GM21381 (cell line): ENCODE results near the gene ADGRE1.

Experiments used
- ATAC-seq: cut with Tn5 transposase; IDR thresholded peaks from one replicate; pipeline ENCODE4 v1.9.1; 2021; ENCODE audit warnings: mild to moderate bottlenecking, moderate library complexity; ENCODE audit not compliant: unreplicated experiment

Gene ADGRE1

DNA sequence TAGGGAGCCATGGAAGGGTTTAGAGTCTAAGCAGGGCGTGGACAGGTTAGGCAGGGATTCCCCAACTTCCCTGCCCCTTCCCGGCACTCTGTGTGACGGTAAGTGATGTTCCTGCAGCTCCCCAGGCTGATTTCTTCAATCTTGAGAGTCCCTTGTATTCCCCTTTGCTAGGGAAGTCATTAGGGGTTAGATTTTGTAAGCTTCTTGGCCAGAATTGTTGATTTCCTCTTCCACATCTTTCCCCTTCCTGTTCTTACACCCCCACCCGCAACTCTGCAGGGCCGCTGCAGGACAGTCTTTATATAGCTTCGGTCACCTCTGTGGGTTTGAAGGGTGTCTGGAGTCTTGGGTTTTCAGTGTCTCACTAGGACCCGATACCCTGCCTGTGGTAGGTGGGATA, 10.6 kb upstream of the ADGRE1 start:
- ATAC-seq: no peak

DNA sequence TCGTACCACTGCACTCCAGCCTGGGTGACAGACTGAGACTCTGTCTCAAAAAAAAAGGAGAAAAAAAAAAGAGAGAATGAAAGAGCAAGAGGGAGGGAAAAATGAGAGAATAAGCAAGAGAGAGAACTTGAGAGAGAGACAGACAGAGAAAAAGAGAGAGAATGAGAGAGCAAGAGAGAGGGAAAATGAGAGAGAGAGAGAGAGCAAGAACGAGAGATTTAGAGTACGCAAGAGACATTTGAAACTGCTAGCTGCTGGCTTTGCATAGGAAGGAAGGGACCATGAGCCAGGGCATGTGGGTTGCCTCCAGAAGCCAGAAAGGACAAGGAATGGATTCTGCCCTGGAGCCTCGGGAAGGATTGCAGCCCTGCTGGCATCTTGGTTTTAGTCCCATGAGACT, 9.6 kb upstream of the ADGRE1 start:
- no peak for ATAC-seq

- ATAC-seq: no peak
These were observed 992 bp upstream of the ADGRE1 start for GRCh38 chr19:6886277-6886897.

GRCh38 chr19:6888967-6889366, 1.6 kb downstream of the ADGRE1 start:
- ATAC-seq: no peak

- ATAC-seq: no peak
These were observed 3.1 kb downstream of the ADGRE1 start for GRCh38 chr19:6890401-6890913.

DNA sequence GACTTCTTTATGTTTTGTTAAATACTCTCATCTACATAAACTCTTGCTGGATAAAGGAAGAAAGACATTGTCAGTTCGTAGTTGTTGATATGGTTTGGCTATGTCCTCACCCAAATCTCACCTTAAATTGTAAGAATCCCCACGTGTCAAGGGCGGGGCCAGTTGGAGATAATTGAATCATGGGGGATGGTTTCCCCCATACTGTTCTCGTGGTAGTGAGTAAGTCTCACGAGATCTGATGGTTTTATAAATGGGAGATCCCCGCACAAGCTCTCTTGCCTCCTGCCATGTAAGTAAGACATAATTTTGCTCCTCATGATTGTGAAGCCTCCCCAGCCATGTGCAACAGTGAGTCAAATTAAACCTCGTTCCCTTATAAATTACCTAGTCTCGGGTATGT, 3.6 kb downstream of the ADGRE1 start:
- no peak for ATAC-seq

DNA sequence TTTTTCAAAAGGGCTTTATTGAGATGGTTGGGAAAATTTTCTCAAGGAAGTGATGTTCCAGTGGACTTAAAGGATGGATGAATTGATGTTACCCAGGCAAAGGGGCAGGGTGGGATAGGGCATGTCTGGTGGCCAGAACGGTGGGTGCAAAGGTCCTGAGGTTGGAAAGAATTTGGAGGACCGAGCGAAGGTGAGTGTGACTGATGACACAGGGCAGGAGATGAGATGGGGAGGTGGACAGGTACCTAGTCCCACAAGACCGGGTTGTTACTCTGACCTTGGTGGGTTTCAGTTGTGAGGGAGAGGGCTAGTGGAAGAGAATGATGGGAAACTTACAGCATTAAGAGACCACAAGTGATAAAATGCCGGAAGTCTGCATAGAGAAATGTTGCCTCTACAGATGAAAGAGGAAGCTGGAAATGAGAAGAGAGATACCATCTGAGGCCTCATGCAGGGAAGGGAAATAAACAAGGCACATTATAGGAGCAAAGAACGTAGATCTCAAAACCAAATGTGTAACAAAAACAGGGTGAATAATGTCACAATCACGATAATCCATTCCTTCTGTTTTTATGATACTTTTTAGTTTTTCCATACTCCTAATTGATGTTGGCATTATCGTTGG, 4.5 kb downstream of the ADGRE1 start:
- ATAC-seq: no peak

- ATAC-seq: no peak
These were observed 6.9 kb downstream of the ADGRE1 start for GRCh38 chr19:6894313-6894712.

DNA sequence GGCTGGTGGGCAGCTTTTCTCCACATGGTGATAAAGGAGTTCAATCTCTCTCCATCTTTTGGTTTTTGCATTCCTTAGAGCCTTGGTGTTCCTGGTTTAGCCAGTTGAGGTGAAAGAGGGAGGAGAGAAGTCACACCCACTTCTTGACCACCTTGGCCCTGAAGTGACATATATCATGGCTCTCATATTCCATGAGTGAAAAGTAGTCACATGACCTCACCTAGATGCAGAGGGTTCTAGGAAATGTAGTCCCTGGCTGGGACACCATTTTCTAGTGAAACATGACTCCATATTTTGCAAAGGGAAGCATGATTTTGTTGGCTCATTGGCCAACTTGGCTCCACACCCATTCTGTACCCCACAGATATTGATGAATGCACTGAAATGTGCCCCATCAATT, 16.1 kb downstream of the ADGRE1 start:
- ATAC-seq: no peak

- ATAC-seq: no peak
These were observed 19.2 kb downstream of the ADGRE1 start for GRCh38 chr19:6906559-6907060.

DNA sequence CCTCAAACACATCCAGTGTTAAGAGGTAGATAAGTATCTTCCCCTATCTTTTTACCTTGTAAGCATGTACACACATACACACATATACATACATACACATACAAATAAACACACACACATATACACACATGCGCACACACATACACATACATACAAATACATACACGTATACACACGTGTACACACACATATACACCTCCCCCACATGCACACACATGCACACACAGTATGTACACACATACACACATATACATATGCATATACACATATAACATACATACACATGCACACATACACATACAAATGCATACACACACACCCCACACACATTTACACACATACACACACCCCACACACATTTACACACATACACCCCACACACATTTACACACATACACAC, 24.1 kb downstream of the ADGRE1 start:
- ATAC-seq: no peak

DNA sequence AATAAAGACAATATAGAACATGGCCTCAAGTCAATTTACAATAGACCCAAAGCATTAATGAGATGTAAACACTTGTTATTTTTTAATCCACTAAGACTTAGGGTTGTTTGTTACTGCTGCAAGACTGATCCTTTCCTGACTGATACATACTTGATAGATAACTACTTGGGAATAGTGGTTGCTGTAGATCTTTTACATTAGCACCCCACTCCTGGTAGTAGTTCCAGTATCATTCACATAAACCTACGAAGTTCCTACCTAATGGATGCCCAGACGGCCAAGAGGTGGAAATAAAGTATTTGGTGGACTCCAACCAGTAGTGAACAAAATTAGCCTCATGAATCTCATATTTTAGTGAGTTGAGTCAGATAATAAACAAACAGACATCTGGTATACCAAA, 26.9 kb downstream of the ADGRE1 start:
- ATAC-seq: no peak

DNA sequence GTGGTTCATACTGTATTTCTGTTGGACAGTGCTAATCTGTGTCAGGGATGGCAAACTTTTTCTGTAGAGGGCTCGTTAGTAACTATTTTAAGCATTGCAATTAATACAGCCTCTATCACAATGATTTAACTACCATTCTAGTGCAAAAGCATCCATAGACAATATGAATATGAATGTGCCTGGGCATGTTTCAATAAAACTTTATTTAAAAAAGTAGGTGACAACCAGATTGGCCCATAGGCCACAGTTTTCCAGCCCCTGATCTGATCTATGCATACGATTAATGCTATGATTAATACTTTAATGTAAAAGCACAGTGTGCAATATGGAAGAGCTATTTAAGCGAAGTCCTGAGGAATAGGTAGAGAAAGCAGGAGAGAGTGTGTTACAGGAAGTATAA, 29.6 kb downstream of the ADGRE1 start:
- no peak for ATAC-seq

GRCh38 chr19:6925386-6925785, 38.0 kb downstream of the ADGRE1 start:
- ATAC-seq: no peak

GRCh38 chr19:6925801-6926751, 38.7 kb downstream of the ADGRE1 start:
- ATAC-seq: no peak

DNA sequence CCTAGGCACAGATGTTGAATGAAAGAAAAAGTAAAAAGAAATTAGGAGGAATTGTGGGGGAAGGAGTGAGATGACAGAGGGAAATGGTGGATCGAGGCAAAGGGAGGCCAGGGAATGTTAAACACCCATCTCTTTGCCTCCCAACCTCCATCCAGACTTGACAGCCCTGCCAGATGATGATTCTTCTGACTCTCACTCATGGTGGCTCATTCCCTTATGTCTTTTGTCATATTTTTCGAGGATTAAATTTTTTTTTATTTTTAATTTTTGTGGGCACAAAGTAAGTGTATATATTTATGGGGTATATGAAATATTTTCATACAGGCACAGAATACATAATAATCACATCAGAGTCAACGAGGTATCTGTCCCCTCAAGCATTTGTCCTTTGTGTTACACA, 42.8 kb downstream of the ADGRE1 start:
- no peak for ATAC-seq

DNA sequence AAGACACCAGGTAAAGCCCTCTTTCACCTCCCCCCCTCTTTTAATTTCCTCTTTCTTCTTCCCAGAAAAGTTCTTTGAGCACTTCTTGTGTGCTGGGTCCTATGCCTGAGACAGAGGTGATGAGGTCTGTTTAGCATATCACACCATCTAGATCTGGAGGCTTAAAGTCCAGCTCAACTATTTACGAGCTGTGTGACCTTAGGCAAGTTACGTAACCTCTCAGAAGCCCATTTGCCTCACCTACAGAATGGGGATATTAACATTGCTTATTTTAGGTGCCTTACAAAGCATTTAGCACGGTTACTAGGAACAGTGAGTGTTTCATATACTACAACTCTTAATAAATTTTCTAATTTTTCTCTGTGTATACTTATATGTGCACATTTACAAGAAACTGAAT, 47.7 kb downstream of the ADGRE1 start:
- no peak for ATAC-seq

- ATAC-seq: no peak
These were observed 48.2 kb downstream of the ADGRE1 start for GRCh38 chr19:6935618-6936017.

- no peak for ATAC-seq
These were observed 58.4 kb downstream of the ADGRE1 start for GRCh38 chr19:6945733-6946132.

- no peak for ATAC-seq
These were observed 60.4 kb downstream of the ADGRE1 start for GRCh38 chr19:6947745-6948144.

GRCh38 chr19:6948884-6949283, 61.5 kb downstream of the ADGRE1 start:
- ATAC-seq: no peak

- ATAC-seq: no peak
These were observed 65.6 kb downstream of the ADGRE1 start for GRCh38 chr19:6952956-6953355.
